GM23338 (cell line): ENCODE data around the gene BICDL2. TPM values are rescaled to one million over a fixed set of nuclear protein-coding genes. Genes with fewer than 3 reads are reported as not detected.

Source experiments
- ATAC-seq: fragments of 200-7000 bp; cut with Tn5 transposase; 3 replicates; pipeline ENCODE4 v1.9.1; 2020
- DNase-seq: peaks from one replicate; pipeline ENCODE4 v3.0.0-alpha.2; 2015; ENCODE audit warnings: low spot score
- H2AFZ ChIP-seq: fragments of 200-600 bp; sonication (generic); 2 replicates; pipeline ENCODE4 v1.8.0; 2016; ENCODE audit warnings: antibody characterized with exemption, mild to moderate bottlenecking, moderate library complexity
- H3F3A ChIP-seq: fragments of 200-600 bp; sonication (generic); replicated peaks from 2 replicates; pipeline ENCODE4 v1.8.0; 2017; ENCODE audit warnings: antibody characterized with exemption, mixed run types, low read depth
- H3K27ac ChIP-seq: fragments of 200-600 bp; sonication (generic); 2 replicates; pipeline ENCODE4 v1.6.1; 2016; ENCODE audit warnings: low read depth
- H3K27me3 ChIP-seq: fragments of 200-600 bp; sonication (generic); 2 replicates; pipeline ENCODE4 v1.8.0; 2016; ENCODE audit warnings: mild to moderate bottlenecking, mixed run types, moderate library complexity; ENCODE audit not compliant: insufficient read depth
- H3K36me3 ChIP-seq: fragments of 200-600 bp; sonication (generic); 2 replicates; pipeline ENCODE4 v1.8.0; 2016; ENCODE audit warnings: mild to moderate bottlenecking; ENCODE audit not compliant: insufficient read depth
- H3K4me1 ChIP-seq: fragments of 200-600 bp; sonication (generic); 2 replicates; pipeline ENCODE4 v1.8.0; 2016; ENCODE audit warnings: mild to moderate bottlenecking, moderate library complexity; ENCODE audit not compliant: insufficient read depth
- H3K4me2 ChIP-seq: fragments of 200-600 bp; sonication (generic); 2 replicates; pipeline ENCODE4 v1.7.1; 2017; ENCODE audit warnings: mixed run types
- H3K4me3 ChIP-seq: fragments of 200-600 bp; sonication (generic); 2 replicates; pipeline ENCODE4 v1.6.1; 2016; ENCODE audit warnings: mixed run types
- H3K79me2 ChIP-seq: fragments of 200-600 bp; sonication (generic); replicated peaks from 2 replicates; pipeline ENCODE4 v1.8.0; 2017; ENCODE audit warnings: mild to moderate bottlenecking; ENCODE audit not compliant: insufficient read depth
- H3K9me2 ChIP-seq: fragments of 200-600 bp; sonication (generic); 2 replicates; pipeline ENCODE4 v1.8.0; 2017; ENCODE audit not compliant: insufficient read depth
- H4K20me1 ChIP-seq: fragments of 200-600 bp; sonication (generic); replicated peaks from 2 replicates; pipeline ENCODE4 v1.8.0; 2017; ENCODE audit warnings: mild to moderate bottlenecking; ENCODE audit not compliant: insufficient read depth
- H3K27ac Mint-ChIP-seq: 2 replicates; pipeline ENCODE4 v1.8.0; 2020; ENCODE audit warnings: inconsistent platforms, mild to moderate bottlenecking, moderate library complexity, mixed read lengths
- H3K27me3 Mint-ChIP-seq: 3 replicates; pipeline ENCODE4 v1.8.0; 2022; ENCODE audit warnings: low read depth, mild to moderate bottlenecking, moderate library complexity, mixed read lengths, inconsistent platforms; ENCODE audit not compliant: insufficient read depth, poor library complexity
- H3K36me3 Mint-ChIP-seq: 3 replicates; pipeline ENCODE4 v1.8.0; 2021; ENCODE audit warnings: low read depth, mild to moderate bottlenecking, inconsistent platforms, moderate library complexity, mixed read lengths
- H3K4me1 Mint-ChIP-seq: 3 replicates; pipeline ENCODE4 v1.8.0; 2020; ENCODE audit warnings: mild to moderate bottlenecking, inconsistent platforms, mixed read lengths
- H3K4me3 Mint-ChIP-seq: 3 replicates; pipeline ENCODE4 v1.8.0; 2021; ENCODE audit warnings: moderate library complexity, mild to moderate bottlenecking, inconsistent platforms, mixed read lengths
- H3K9me3 Mint-ChIP-seq: 3 replicates; pipeline ENCODE4 v1.8.0; 2020; ENCODE audit warnings: moderate library complexity, mild to moderate bottlenecking, inconsistent platforms, mixed read lengths
- CREB1 ChIP-seq: fragments of 250-450 bp; sonication (Bioruptor Pico); IDR thresholded peaks from 2 replicates; pipeline ENCODE4 v1.5.0; 2020; ENCODE audit warnings: low read depth, mild to moderate bottlenecking, moderate library complexity
- EZH2 ChIP-seq: fragments of 200-600 bp; sonication (generic); IDR thresholded peaks from one replicate; pipeline ENCODE4 v1.8.0; 2017; ENCODE audit warnings: antibody characterized with exemption, mild to moderate bottlenecking, low read depth; ENCODE audit not compliant: unreplicated experiment
- EZH2phosphoT487 ChIP-seq: fragments of 200-600 bp; sonication (generic); IDR thresholded peaks from one replicate; pipeline ENCODE4 v1.8.1; 2018; ENCODE audit warnings: antibody characterized with exemption; ENCODE audit not compliant: unreplicated experiment
- JUNB ChIP-seq: IDR thresholded peaks from one replicate; pipeline ENCODE4 v1.6.1; 2016; ENCODE audit warnings: antibody characterized with exemption; ENCODE audit not compliant: unreplicated experiment
- NANOG ChIP-seq: IDR thresholded peaks from 2 replicates; pipeline ENCODE4 v1.6.1; 2016; ENCODE audit warnings: antibody characterized with exemption, borderline replicate concordance
- POLR2AphosphoS5 ChIP-seq: IDR thresholded peaks from 2 replicates; pipeline ENCODE4 v1.6.1; 2016; ENCODE audit warnings: antibody characterized with exemption, low read depth
- STAT1 ChIP-seq: IDR thresholded peaks from one replicate; pipeline ENCODE4 v1.6.1; 2016; ENCODE audit warnings: antibody characterized with exemption; ENCODE audit not compliant: unreplicated experiment
- ZNF114 ChIP-seq: fragments of 250-450 bp; sonication (Bioruptor Pico); IDR thresholded peaks from 2 replicates; pipeline ENCODE4 v1.5.0; 2020; ENCODE audit warnings: mild to moderate bottlenecking, moderate library complexity
- ZNF331 ChIP-seq: fragments of 250-450 bp; sonication (Bioruptor Pico); IDR thresholded peaks from 2 replicates; pipeline ENCODE4 v1.5.0; 2020; ENCODE audit warnings: low read depth, mild to moderate bottlenecking, moderate library complexity
- polyA plus RNA-seq: library from polyadenylated mRNA; unstranded; fragments of >200 nt; fragmentation: Nextera tagmentation; extraction: Ambion mirVana; gene quantifications from 2 replicates; pipeline ENCODE4 v1.2.1, GENCODE V29; 2016
- total RNA-seq: library from RNA; depleted of rRNA; stranded (reverse); fragments of >200 nt; shearing (Covaris generic); gene quantifications from 2 replicates; pipeline ENCODE4 v1.2.3, GENCODE V29; 2014
- TF ChIP-seq, protein P1 (sequence below): IDR thresholded peaks from 2 replicates; pipeline ENCODE4 v1.6.1; 2016; ENCODE audit warnings: antibody characterized with exemption
- TF ChIP-seq, protein P2 (sequence below): IDR thresholded peaks from one replicate; pipeline ENCODE4 v1.6.1; 2018; ENCODE audit warnings: antibody characterized with exemption; ENCODE audit not compliant: unreplicated experiment
- TF ChIP-seq, protein P3 (sequence below), 2 experiments: fragments of 200-600 bp in 1 of 2; sonication (generic) in 1 of 2; conservative IDR thresholded peaks; 2 replicates each; pipeline versions ENCODE4 v1.5.1 to v1.6.1; 2016 to 2017; ENCODE audit warnings: antibody characterized with exemption in 2 of 2, low read depth in 2 of 2, mild to moderate bottlenecking in 2 of 2, moderate library complexity in 1 of 2
- TF ChIP-seq, protein P4 (sequence below): fragments of 250-450 bp; sonication (Bioruptor Pico); IDR thresholded peaks from 2 replicates; pipeline ENCODE4 v1.5.0; 2020; ENCODE audit warnings: mild to moderate bottlenecking, moderate library complexity

BICDL2 gene
- total and polyA plus RNA-seq, 2 experiments from 2014 or later, result 12.7 to 18.4 TPM

DNA sequence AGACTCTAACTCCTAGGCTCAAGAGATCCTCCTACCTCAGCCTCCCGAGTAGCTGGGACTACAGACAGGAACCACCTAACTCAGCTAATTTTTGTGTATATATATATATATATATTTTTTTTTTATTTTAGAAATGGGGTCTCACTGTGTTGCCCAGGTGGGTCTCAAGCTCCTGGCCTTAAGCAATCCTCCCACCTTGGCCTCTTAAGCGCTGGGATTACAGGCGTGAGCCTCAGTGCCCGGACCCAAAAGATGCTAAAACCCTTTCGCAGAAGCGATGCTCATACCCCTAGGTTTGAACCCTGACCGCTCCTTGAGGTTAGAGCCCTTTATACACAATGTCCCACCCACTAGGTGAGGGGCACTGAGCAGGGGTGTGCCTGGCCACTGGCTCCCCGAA, 26.2 kb downstream of the BICDL2 start:
- Histone ChIP-seq H2AFZ (no peak overlapping the region), H3K79me2 (no peaks in the 10 kb centered on the region; the same call in 1 of the 2 replicates), H3F3A (peaks cover 58% of the 10 kb centered on the region), H3K4me2 (peak overlapping the region; percentile 88), H3K4me1 (peaks cover 84% of the 10 kb centered on the region), H4K20me1 (peaks cover 8% of the 10 kb centered on the region), H3K4me3 (peak overlapping the region; percentile 55; the same call in 1 of the 2 replicates), H3K27me3 (peaks cover 11% of the 10 kb centered on the region), H3K27ac (peak overlapping the region; percentile 100), H3K9me2 (no peaks in the 10 kb centered on the region), H3K36me3 (no peaks in the 10 kb centered on the region)
- Mint-ChIP-seq H3K36me3 (peaks cover 26% of the 10 kb centered on the region), H3K4me3 (peak overlapping the region; percentile 82; the same call in 1 of the 3 replicates), H3K27me3 (peaks cover 55% of the 10 kb centered on the region), H3K27ac (peak overlapping the region; percentile 85; the same call in 1 of the 2 replicates), H3K4me1 (peaks cover 74% of the 10 kb centered on the region), H3K9me3 (no peaks in the 10 kb centered on the region)
- DNase-seq (no peak), ATAC-seq (no peak)
- TF ChIP-seq, protein P1, sequence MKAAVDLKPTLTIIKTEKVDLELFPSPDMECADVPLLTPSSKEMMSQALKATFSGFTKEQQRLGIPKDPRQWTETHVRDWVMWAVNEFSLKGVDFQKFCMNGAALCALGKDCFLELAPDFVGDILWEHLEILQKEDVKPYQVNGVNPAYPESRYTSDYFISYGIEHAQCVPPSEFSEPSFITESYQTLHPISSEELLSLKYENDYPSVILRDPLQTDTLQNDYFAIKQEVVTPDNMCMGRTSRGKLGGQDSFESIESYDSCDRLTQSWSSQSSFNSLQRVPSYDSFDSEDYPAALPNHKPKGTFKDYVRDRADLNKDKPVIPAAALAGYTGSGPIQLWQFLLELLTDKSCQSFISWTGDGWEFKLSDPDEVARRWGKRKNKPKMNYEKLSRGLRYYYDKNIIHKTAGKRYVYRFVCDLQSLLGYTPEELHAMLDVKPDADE, result no peak
- TF ChIP-seq POLR2AphosphoS5 (no peak), EZH2phosphoT487 (no peak), NANOG (no peak), ZNF331 (CRISPR knock-in tag) (no peak), EZH2 (no peak), ZNF114 (CRISPR knock-in tag) (no peak), JUNB (no peak), CREB1 (CRISPR knock-in tag) (no peak), STAT1 (no peak)
- TF ChIP-seq, protein P2, sequence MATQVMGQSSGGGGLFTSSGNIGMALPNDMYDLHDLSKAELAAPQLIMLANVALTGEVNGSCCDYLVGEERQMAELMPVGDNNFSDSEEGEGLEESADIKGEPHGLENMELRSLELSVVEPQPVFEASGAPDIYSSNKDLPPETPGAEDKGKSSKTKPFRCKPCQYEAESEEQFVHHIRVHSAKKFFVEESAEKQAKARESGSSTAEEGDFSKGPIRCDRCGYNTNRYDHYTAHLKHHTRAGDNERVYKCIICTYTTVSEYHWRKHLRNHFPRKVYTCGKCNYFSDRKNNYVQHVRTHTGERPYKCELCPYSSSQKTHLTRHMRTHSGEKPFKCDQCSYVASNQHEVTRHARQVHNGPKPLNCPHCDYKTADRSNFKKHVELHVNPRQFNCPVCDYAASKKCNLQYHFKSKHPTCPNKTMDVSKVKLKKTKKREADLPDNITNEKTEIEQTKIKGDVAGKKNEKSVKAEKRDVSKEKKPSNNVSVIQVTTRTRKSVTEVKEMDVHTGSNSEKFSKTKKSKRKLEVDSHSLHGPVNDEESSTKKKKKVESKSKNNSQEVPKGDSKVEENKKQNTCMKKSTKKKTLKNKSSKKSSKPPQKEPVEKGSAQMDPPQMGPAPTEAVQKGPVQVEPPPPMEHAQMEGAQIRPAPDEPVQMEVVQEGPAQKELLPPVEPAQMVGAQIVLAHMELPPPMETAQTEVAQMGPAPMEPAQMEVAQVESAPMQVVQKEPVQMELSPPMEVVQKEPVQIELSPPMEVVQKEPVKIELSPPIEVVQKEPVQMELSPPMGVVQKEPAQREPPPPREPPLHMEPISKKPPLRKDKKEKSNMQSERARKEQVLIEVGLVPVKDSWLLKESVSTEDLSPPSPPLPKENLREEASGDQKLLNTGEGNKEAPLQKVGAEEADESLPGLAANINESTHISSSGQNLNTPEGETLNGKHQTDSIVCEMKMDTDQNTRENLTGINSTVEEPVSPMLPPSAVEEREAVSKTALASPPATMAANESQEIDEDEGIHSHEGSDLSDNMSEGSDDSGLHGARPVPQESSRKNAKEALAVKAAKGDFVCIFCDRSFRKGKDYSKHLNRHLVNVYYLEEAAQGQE, result no peak
- TF ChIP-seq, protein P3, sequence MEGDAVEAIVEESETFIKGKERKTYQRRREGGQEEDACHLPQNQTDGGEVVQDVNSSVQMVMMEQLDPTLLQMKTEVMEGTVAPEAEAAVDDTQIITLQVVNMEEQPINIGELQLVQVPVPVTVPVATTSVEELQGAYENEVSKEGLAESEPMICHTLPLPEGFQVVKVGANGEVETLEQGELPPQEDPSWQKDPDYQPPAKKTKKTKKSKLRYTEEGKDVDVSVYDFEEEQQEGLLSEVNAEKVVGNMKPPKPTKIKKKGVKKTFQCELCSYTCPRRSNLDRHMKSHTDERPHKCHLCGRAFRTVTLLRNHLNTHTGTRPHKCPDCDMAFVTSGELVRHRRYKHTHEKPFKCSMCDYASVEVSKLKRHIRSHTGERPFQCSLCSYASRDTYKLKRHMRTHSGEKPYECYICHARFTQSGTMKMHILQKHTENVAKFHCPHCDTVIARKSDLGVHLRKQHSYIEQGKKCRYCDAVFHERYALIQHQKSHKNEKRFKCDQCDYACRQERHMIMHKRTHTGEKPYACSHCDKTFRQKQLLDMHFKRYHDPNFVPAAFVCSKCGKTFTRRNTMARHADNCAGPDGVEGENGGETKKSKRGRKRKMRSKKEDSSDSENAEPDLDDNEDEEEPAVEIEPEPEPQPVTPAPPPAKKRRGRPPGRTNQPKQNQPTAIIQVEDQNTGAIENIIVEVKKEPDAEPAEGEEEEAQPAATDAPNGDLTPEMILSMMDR (conservative IDR thresholded peaks at IDR 0.05; ENCODE audit: low read depth in 2 of 2), result no peak
- TF ChIP-seq, protein P4, sequence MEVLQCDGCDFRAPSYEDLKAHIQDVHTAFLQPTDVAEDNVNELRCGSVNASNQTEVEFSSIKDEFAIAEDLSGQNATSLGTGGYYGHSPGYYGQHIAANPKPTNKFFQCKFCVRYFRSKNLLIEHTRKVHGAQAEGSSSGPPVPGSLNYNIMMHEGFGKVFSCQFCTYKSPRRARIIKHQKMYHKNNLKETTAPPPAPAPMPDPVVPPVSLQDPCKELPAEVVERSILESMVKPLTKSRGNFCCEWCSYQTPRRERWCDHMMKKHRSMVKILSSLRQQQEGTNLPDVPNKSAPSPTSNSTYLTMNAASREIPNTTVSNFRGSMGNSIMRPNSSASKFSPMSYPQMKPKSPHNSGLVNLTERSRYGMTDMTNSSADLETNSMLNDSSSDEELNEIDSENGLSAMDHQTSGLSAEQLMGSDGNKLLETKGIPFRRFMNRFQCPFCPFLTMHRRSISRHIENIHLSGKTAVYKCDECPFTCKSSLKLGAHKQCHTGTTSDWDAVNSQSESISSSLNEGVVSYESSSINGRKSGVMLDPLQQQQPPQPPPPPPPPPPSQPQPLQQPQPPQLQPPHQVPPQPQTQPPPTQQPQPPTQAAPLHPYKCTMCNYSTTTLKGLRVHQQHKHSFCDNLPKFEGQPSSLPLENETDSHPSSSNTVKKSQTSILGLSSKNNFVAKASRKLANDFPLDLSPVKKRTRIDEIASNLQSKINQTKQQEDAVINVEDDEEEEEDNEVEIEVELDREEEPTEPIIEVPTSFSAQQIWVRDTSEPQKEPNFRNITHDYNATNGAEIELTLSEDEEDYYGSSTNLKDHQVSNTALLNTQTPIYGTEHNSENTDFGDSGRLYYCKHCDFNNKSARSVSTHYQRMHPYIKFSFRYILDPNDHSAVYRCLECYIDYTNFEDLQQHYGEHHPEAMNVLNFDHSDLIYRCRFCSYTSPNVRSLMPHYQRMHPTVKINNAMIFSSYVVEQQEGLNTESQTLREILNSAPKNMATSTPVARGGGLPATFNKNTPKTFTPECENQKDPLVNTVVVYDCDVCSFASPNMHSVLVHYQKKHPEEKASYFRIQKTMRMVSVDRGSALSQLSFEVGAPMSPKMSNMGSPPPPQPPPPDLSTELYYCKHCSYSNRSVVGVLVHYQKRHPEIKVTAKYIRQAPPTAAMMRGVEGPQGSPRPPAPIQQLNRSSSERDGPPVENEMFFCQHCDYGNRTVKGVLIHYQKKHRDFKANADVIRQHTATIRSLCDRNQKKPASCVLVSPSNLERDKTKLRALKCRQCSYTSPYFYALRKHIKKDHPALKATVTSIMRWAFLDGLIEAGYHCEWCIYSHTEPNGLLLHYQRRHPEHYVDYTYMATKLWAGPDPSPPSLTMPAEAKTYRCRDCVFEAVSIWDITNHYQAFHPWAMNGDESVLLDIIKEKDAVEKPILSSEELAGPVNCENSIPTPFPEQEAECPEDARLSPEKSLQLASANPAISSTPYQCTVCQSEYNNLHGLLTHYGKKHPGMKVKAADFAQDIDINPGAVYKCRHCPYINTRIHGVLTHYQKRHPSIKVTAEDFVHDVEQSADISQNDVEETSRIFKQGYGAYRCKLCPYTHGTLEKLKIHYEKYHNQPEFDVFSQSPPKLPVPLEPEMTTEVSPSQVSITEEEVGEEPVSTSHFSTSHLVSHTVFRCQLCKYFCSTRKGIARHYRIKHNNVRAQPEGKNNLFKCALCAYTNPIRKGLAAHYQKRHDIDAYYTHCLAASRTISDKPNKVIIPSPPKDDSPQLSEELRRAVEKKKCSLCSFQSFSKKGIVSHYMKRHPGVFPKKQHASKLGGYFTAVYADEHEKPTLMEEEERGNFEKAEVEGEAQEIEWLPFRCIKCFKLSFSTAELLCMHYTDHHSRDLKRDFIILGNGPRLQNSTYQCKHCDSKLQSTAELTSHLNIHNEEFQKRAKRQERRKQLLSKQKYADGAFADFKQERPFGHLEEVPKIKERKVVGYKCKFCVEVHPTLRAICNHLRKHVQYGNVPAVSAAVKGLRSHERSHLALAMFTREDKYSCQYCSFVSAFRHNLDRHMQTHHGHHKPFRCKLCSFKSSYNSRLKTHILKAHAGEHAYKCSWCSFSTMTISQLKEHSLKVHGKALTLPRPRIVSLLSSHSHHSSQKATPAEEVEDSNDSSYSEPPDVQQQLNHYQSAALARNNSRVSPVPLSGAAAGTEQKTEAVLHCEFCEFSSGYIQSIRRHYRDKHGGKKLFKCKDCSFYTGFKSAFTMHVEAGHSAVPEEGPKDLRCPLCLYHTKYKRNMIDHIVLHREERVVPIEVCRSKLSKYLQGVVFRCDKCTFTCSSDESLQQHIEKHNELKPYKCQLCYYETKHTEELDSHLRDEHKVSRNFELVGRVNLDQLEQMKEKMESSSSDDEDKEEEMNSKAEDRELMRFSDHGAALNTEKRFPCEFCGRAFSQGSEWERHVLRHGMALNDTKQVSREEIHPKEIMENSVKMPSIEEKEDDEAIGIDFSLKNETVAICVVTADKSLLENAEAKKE, result no peak
